Retinal pigment epithelial cell (primary cell): Measurements from ENCODE around the gene GFI1B.

Experiments
- DNase-seq: peaks from one replicate; pipeline ENCODE4 v3.0.0-alpha.2; 2010; ENCODE audit warnings: low read depth
- H3K4me3 ChIP-seq: 2 replicates; pipeline ENCODE4 v1.5.1; 2011; ENCODE audit warnings: mild to moderate bottlenecking, low read length, control low read depth, moderate library complexity
- CTCF ChIP-seq: conservative IDR thresholded peaks from 2 replicates; pipeline ENCODE4 v1.5.1; 2011; ENCODE audit warnings: low read depth, low read length, control low read depth, inconsistent platforms

GFI1B gene

GRCh38 chr9:132980157-132980556 is 1.7 kb downstream of the GFI1B start:
- no peak for DNase-seq
- no peak for TF ChIP-seq CTCF
- H3K4me3 ChIP-seq: no peak overlapping the region

GRCh38 chr9:132982458-132982857 is 4.0 kb downstream of the GFI1B start:
- no peak overlapping the region for H3K4me3 ChIP-seq
- no peak for TF ChIP-seq CTCF
- no peak for DNase-seq

DNA sequence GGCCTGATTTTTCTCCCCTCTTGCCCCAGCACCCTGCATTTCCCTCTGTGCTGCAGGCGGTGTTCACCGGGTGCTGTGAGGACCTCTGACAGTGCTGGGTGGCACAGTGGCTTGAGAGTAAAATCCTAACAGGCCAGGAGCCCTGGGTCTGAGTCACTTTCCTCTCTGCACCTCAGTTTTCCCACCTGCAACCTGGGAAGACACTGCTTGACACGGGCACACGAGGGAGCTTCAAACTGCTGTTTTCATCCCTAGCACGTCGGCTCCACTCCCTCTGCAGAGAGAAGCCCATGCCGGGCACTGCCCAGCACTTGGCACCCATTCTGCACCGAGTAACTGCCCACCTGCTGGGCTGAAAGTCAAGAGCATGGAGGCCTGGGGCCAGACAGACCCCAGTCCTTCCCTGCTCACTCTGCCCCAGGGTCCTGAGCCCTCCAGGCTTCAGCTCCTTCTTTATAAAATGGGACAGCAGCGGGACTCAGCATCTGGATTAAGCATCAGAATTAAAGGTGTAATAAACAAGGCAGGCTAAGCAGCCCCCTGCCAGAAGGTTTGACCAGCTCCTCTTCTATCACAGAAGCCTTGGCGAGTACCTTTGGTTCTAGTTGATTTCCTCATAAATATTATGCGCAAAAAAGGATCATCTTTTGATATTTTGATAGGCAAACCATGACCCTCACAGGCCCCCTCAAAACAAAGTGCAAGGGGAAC is 5.2 kb downstream of the GFI1B start:
- H3K4me3 ChIP-seq: no peak overlapping the region
- no peak for TF ChIP-seq CTCF
- DNase-seq: no peak

DNA sequence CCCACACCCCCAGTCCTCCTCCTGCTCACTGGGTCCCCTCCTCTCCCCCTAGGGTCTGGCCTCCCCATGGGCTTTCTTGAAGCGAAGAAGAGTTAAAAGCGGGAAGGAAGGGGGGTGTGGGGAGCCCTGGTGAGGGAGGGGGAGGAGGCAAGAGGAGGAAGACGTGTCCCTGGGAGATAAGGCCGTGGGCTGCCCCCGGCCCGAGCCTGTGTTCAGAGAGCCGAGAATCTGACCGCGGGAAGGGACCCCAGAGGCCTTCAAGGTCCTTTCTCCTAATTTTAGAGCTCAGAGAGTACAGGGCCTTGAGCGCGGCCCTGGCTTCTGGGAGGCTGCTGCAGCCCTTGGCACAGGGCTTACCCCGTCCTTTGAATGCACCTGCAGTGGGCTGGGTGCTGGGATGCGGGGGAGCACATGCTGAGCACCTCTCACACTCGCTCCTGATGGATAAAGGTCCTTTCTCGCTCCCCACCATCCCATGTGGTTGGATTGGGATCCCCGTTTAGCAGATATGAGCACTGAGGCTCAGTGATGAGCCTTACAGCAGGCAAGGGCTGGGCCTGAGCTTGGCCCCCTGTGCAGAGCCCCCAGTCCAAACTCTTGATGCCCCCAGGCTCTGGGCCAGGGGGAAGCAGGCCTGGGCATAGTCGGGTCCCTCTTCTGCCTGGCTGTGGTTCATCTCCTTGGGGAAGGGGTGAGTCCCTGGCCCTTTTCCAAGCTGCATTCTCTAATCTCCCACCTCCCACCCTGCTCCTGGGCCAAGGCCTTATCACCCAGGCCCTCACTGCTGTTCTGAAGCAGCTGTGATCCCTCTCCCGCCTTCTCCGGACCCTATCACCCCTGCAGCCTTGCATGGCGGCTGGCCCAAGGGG is 5.9 kb downstream of the GFI1B start:
- TF ChIP-seq CTCF: no peak
- no peak overlapping the region for H3K4me3 ChIP-seq
- no peak for DNase-seq

- no peak for TF ChIP-seq CTCF
- DNase-seq: no peak
- H3K4me3 ChIP-seq: no peak overlapping the region
Measured at GRCh38 chr9:132985071-132985350, 6.5 kb downstream of the GFI1B start.

DNA sequence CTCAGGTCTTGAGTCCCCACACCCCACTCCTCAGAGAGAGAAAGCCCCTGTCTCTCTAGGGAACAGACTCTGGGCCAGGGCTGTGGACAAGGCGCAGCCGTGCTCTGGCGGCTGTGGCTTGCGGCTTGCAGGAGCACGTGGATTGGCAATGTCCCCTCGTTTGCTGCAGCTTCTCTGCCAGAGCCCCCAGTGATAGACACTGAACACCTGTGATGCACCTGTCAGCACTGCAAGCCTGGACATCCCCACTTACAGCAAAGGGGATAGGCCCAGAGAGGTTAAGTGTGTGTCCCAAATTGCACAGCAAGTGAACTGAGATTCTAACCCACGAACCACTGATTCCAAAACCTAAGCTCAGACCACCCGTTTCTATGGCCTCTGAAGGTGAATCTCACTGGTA is 7.0 kb downstream of the GFI1B start:
- TF ChIP-seq CTCF: no peak
- DNase-seq: no peak
- no peak overlapping the region for H3K4me3 ChIP-seq

- TF ChIP-seq CTCF: no peak
- H3K4me3 ChIP-seq: no peak overlapping the region
- no peak for DNase-seq
Measured at GRCh38 chr9:132986114-132986513, 7.6 kb downstream of the GFI1B start.
